ENCODE results near the gene AMIGO2. TPM values are rescaled to one million over a fixed set of nuclear protein-coding genes. Genes with fewer than 3 reads are reported as not detected.
"Not testable (repeated sequence)": the region's sequence is repeated elsewhere in the genome, so short reads cannot be mapped to it uniquely, and the experiment has no call there.

AMIGO2 gene
- total RNA-seq, 2 donors from 2014 or later = 2.6 to 4.0 TPM

- no peak overlapping the region for H3K27ac ChIP-seq
- ATAC-seq (no peak), DNase-seq (no peak)
- no peak for TF ChIP-seq POLR2A (IDR thresholded peaks at IDR 0.05)
- TF ChIP-seq CTCF (IDR thresholded peaks at IDR 0.05) = no peak
- no peaks in the 10 kb centered on the region for H3K36me3 ChIP-seq (replicated peaks in 1 of 2; ENCODE audit: insufficient read depth in 1 of 2, low read depth in 2 of 2)
- 91 to 93% methylated on average over 5 of the region's 5 CpGs for WGBS, 2 donors
- H3K4me3 ChIP-seq = no peak overlapping the region
- H3K4me1 ChIP-seq = no peaks in the 10 kb centered on the region
- no peaks in the 10 kb centered on the region for H3K27me3 ChIP-seq
- intact Hi-C loops (cut with DNase I) = no loop called here
- no peaks in the 10 kb centered on the region for H3K9me3 ChIP-seq
These were observed 41.4 kb upstream of the AMIGO2 start for GRCh38 chr12:47121146-47121545.

- no peak overlapping the region for H3K4me3 ChIP-seq
- intact Hi-C loops (cut with DNase I) = no loop called here
- ATAC-seq (no peak), DNase-seq (no peak)
- H3K27me3 ChIP-seq = no peaks in the 10 kb centered on the region
- 91% methylated on average over 3 of the region's 3 CpGs for WGBS, 2 donors
- H3K4me1 ChIP-seq = no peaks in the 10 kb centered on the region
- H3K27ac ChIP-seq = no peak overlapping the region
- H3K36me3 ChIP-seq (replicated peaks in 1 of 2; ENCODE audit: insufficient read depth in 1 of 2, low read depth in 2 of 2) = no peaks in the 10 kb centered on the region
- H3K9me3 ChIP-seq = no peaks in the 10 kb centered on the region
- TF ChIP-seq POLR2A (IDR thresholded peaks at IDR 0.05) = no peak
- TF ChIP-seq CTCF (IDR thresholded peaks at IDR 0.05) = no peak
These were observed 41.0 kb upstream of the AMIGO2 start for GRCh38 chr12:47120736-47121135.

- H3K27me3 ChIP-seq; H3K36me3 ChIP-seq (replicated peaks in 1 of 2; ENCODE audit: insufficient read depth in 1 of 2, low read depth in 2 of 2); ATAC-seq; DNase-seq; H3K4me3 ChIP-seq; intact Hi-C loops (cut with DNase I); H3K9me3 ChIP-seq; H3K4me1 ChIP-seq; H3K27ac ChIP-seq: not testable (repeated sequence)
- 92 to 94% methylated on average over 1 of the region's 3 CpGs for WGBS, 2 donors
These were observed 37.5 kb upstream of the AMIGO2 start for GRCh38 chr12:47117305-47117704.

GRCh38 chr12:47114481-47114892 lies 34.7 kb upstream of the AMIGO2 start:
- no peak for DNase-seq
- no peak for TF ChIP-seq POLR2A (IDR thresholded peaks at IDR 0.05)
- TF ChIP-seq CTCF (IDR thresholded peaks at IDR 0.05) = no peak
- Histone ChIP-seq H3K27ac (no peak overlapping the region), H3K4me3 (no peak overlapping the region), H3K4me1 (no peaks in the 10 kb centered on the region), H3K9me3 (no peaks in the 10 kb centered on the region), H3K27me3 (no peaks in the 10 kb centered on the region), H3K36me3 (replicated peaks in 1 of 2; ENCODE audit: insufficient read depth in 1 of 2, low read depth in 2 of 2) (no peaks in the 10 kb centered on the region)
- 75 to 93% methylated on average over 5 of the region's 5 CpGs for WGBS, 2 donors
- intact Hi-C loops (cut with DNase I) = no loop called here
- ATAC-seq = no peak

GRCh38 chr12:47112679-47113078 lies 32.9 kb upstream of the AMIGO2 start:
- Histone ChIP-seq H3K36me3 (replicated peaks in 1 of 2; ENCODE audit: insufficient read depth in 1 of 2, low read depth in 2 of 2) (no peaks in the 10 kb centered on the region), H3K27me3 (no peaks in the 10 kb centered on the region), H3K4me3 (no peak overlapping the region), H3K27ac (no peak overlapping the region), H3K4me1 (no peaks in the 10 kb centered on the region), H3K9me3 (no peaks in the 10 kb centered on the region)
- no peak for TF ChIP-seq POLR2A (IDR thresholded peaks at IDR 0.05)
- no peak for TF ChIP-seq CTCF (IDR thresholded peaks at IDR 0.05)
- intact Hi-C loops (cut with DNase I) = no loop called here
- ATAC-seq (no peak), DNase-seq (no peak)
- WGBS, 2 donors = 81 to 85% methylated on average over 2 of the region's 2 CpGs

Measured in body of pancreas (tissue), 4 donors.